GM21447 (cell line): Measurements from ENCODE around the gene PRDM10.
"Not testable (repeated sequence)": the region's sequence is repeated elsewhere in the genome, so short reads cannot be mapped to it uniquely, and the experiment has no call there.

Experiments
- ATAC-seq: cut with Tn5 transposase; IDR thresholded peaks from one replicate; pipeline ENCODE4 v1.9.1; 2021; ENCODE audit not compliant: unreplicated experiment

The PRDM10 gene

DNA sequence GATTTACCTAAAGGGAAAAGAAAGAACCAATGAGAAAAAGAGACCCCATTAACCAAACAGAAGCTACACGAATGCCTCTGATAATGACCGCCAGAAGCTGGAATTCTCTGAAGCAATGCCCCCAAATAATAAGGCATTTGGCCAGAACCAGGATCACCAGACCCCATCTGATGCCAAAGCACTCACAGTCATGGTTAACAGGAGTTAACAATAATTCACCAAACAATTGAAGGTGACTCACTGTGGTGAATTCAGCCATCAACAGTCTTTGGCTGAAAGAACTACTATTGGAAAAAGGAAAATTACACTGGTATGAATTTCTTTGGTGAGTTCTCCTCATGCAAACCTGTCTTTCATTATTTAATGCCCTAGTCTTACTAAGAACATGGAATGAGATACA, 85.4 kb downstream of the PRDM10 start:
- ATAC-seq, result no peak

DNA sequence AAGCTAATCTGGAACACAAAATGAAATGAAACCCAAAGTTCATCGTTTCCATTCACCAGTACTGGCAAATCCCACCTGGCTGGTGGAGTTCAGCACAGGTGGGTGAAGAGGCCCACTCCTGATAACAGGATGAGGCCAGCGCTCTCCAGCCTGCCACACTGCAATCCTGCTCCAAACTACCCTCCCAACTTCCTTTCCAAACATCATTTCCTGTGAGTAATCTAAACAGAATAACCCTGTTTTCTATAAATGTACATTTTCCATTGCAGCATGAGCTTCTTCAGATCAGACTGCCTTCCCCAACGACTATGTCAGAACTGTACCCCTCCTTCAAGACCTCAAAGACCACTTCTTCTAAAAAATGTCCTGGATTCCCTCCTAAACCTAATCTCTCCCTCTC, 91.3 kb downstream of the PRDM10 start:
- ATAC-seq, result no peak

- ATAC-seq, result no peak
Measured at GRCh38 chr11:129910360-129910759, 92.3 kb downstream of the PRDM10 start.

DNA sequence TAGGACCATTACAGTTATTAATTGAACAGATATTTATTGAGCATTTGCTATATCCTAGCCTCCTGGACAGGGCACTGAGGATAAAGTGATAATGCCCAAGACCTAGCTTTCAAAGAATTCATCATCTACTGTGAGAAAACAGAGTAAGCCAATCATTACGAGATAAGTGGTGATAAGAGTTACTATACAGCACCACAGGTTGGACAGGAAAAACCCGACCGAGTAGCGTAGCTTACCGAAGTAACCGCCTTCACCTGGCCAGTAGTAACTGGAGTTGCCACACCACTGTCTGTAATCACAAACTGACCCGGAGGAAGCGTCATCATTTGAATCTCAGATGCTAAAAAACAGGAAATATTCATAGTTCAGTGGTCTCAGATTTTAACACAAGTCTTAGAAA, 97.2 kb downstream of the PRDM10 start:
- no peak for ATAC-seq

DNA sequence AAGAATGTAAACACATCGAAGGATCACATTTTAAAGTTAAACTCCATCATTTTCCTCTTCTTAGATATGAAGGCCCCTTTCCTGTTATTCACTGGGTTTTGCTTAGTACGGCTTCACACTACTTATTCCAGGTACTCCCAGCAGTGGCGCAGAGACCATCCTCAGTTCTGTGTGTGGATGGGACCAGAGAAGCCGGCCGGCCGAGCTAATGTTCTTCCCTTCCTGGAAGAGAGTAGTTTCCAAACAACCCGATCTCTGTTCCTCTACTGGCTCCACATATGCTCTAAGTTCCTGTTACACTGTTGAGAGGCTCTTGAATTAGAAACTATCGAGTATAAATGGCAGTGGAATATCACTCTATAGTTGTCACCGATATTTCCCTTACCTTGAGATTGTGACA, 106.6 kb downstream of the PRDM10 start:
- ATAC-seq, result no peak

GRCh38 chr11:129895126-129896041, 107.3 kb downstream of the PRDM10 start, which contains the start of gene NFRKB:
Gene NFRKB, minus strand, starts transcription at chr11:129895578. Its CDS starts 2,729 bp downstream, at chr11:129892849.
- ATAC-seq, result peak; percentile 92

- ATAC-seq, result peak; percentile 29
Measured at GRCh38 chr11:129894278-129895125, 108.1 kb downstream of the PRDM10 start.

DNA sequence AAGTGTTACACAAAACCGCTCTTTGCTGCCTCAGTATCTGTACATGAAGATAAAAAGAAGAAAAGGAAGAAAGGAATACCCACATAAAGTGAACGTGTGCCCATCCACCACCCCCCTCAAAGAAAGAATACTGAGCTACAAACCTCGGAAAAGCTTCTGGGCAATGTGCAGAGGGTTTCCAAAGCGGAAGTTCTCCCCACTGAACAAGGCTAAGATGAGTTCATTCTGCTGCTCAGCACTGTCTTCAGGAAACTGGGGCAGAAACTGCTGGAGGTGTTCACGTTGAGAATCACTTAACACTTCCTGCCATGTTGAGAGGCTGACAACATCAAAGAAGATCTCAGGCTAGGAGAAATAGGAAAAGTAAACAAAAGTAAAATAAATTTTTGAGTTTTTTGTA, 114.2 kb downstream of the PRDM10 start:
- no peak for ATAC-seq

GRCh38 chr11:129885381-129885780, 117.3 kb downstream of the PRDM10 start:
- ATAC-seq, result no peak

DNA sequence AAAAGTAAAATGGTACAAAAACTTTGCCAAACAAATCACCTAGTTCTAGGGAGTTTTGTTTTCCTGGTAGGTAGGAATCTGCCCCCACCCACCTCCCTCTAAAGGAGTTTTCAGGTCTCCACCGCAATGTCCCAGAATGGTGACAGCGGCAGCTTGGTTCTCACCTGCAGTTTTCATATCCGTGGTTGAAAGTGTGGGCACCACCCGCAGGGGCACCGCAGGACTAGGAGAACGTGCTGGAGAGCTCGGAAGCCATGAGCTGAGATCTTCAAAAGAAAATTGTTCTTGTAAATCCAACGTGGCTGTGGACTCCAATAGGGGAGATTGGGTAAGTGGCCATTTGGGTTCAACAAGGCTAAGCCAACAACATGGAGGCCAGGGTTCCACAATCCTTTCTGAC, 118.1 kb downstream of the PRDM10 start:
- no peak for ATAC-seq

GRCh38 chr11:129881570-129882170, 121.0 kb downstream of the PRDM10 start:
- ATAC-seq, result no peak

DNA sequence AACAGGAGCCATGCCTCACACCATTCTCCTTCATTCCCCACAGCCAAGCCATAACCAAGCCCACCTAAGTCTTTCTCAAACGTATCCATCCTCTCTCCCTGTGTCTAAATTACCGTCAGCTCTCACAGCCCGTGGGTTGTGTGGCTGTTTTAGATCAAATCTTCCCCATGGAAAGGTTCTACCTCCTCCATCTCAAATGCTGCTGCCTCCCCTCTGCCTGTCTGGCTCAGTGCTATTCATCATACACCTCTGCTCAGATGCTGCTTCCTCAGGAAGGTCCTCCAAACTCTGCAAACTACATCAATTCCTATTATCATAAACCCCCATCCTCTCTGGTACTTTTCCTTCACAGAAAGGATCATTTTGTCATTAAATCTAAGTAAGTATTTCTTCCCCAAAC, 122.3 kb downstream of the PRDM10 start:
- ATAC-seq, result no peak

GRCh38 chr11:129871914-129872313, 130.7 kb downstream of the PRDM10 start:
- no peak for ATAC-seq

GRCh38 chr11:129868626-129869025, 134.0 kb downstream of the PRDM10 start:
- ATAC-seq, result not testable (repeated sequence)

GRCh38 chr11:129866311-129866710, 136.3 kb downstream of the PRDM10 start:
- ATAC-seq, result no peak

DNA sequence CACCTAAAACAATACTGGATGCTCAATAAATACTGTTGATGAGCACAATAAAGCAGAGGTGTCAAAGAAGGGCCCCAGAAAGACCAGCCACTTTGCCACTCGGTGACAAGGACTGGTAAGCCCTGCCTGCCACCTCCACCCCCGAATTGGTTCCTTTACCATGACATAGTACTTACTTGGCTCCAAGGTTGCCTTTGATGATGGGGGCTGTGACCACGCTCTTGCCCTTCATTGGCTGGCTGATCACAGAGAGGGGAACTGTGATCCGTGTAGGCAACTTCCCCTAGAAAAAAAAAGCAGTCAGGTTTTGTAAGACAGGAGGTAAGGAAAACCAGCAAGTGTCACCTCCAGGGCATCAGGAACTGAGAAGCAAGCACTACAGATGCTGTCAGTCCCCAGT, 136.9 kb downstream of the PRDM10 start:
- ATAC-seq, result no peak

GRCh38 chr11:129864811-129865210, 137.8 kb downstream of the PRDM10 start:
- ATAC-seq, result no peak

- ATAC-seq, result no peak
Measured at GRCh38 chr11:129861702-129862522, 140.7 kb downstream of the PRDM10 start.

DNA sequence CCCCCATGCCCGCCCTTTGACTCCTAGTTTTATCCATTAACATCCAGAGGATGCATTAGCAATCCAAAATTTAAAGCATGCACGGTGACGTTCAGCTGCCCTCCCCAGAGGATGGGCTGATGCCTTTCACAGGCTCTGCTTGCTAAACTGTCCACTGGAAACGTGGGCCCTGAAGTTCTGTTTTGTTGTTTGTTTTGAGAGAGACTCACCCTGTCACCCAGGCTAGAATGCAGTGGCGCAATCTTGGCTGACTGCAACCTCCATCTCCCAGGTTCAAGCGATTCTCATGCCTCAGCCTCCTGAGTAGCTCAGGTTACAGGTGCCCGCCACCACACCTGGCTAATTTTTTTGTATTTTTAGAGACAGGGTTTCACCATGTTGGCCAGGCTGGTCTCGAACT, 146.6 kb downstream of the PRDM10 start:
- ATAC-seq, result no peak

DNA sequence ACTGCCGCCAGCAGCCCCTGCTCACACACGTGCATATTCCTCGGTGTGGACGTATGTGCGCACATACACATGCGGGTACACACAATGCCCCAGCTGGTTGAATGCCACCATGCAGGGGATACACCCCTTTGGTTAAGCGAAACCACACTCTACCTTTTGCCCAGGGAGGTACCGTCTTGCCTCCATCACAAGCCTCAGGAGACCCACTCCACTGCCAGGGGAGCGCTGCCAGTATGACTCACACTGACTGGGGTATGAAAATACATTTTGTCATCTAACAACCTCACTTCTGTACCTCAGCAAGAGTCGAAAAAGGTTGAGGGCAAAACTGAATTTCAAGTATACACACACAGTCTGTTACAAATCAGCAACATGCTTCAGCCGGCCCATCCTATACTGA, 147.5 kb downstream of the PRDM10 start:
- no peak for ATAC-seq
